ENCODE data around the gene OXER1. TPM values are rescaled to one million over a fixed set of nuclear protein-coding genes. Genes with fewer than 3 reads are reported as not detected.

OXER1 gene
- total and polyA plus RNA-seq, 4 donors, result 2.2 to 6.2 (median 3.6) TPM

GRCh38 chr2:42788882-42789281 is 24.9 kb upstream of the OXER1 start:
- 64 to 80% methylated on average over 4 of the region's 4 CpGs for WGBS, 2 donors
- Histone ChIP-seq H3K27ac (ENCODE audit: low read depth in 1 of 2, low read length in 2 of 2) (no peak overlapping the region), H3K36me3 (ENCODE audit: control insufficient read depth in 1 of 2, insufficient read depth in 2 of 2, low read length in 1 of 2) (no peaks in the 10 kb centered on the region), H3K4me3 (ENCODE audit: low read length in 2 of 2) (no peak overlapping the region), H3K27me3 (ENCODE audit: control insufficient read depth in 1 of 2, insufficient read depth in 2 of 2, low read length in 1 of 2) (no peaks in the 10 kb centered on the region), H3K4me1 (ENCODE audit: control insufficient read depth in 1 of 2, insufficient read depth in 2 of 2, low read length in 2 of 2) (no peaks in the 10 kb centered on the region), H3K9me3 (ENCODE audit: control insufficient read depth, low read length) (no peaks in the 10 kb centered on the region)
- no peak for DNase-seq
- intact Hi-C loops (cut with DNase I), result no loop called here
- ATAC-seq (ENCODE audit: low FRiP score), result no peak

GRCh38 chr2:42788478-42788793 is 24.5 kb upstream of the OXER1 start:
- 72 to 83% methylated on average over 9 of the region's 9 CpGs for WGBS, 2 donors
- Histone ChIP-seq H3K36me3 (ENCODE audit: control insufficient read depth in 1 of 2, insufficient read depth in 2 of 2, low read length in 1 of 2) (no peaks in the 10 kb centered on the region), H3K27me3 (ENCODE audit: control insufficient read depth in 1 of 2, insufficient read depth in 2 of 2, low read length in 1 of 2) (no peaks in the 10 kb centered on the region), H3K4me3 (ENCODE audit: low read length in 2 of 2) (no peak overlapping the region), H3K4me1 (ENCODE audit: control insufficient read depth in 1 of 2, insufficient read depth in 2 of 2, low read length in 2 of 2) (no peaks in the 10 kb centered on the region), H3K9me3 (ENCODE audit: control insufficient read depth, low read length) (no peaks in the 10 kb centered on the region), H3K27ac (ENCODE audit: low read depth in 1 of 2, low read length in 2 of 2) (no peak overlapping the region)
- intact Hi-C loops (cut with DNase I), result no loop called here
- DNase-seq, result no peak
- no peak for ATAC-seq (ENCODE audit: low FRiP score)

GRCh38 chr2:42787788-42788477 is 24.0 kb upstream of the OXER1 start:
- Histone ChIP-seq H3K27ac (ENCODE audit: low read depth in 1 of 2, low read length in 2 of 2) (no peak overlapping the region), H3K36me3 (ENCODE audit: control insufficient read depth in 1 of 2, insufficient read depth in 2 of 2, low read length in 1 of 2) (no peaks in the 10 kb centered on the region), H3K27me3 (ENCODE audit: control insufficient read depth in 1 of 2, insufficient read depth in 2 of 2, low read length in 1 of 2) (no peaks in the 10 kb centered on the region), H3K9me3 (ENCODE audit: control insufficient read depth, low read length) (no peaks in the 10 kb centered on the region), H3K4me3 (ENCODE audit: low read length in 2 of 2) (no peak overlapping the region), H3K4me1 (ENCODE audit: control insufficient read depth in 1 of 2, insufficient read depth in 2 of 2, low read length in 2 of 2) (no peaks in the 10 kb centered on the region)
- WGBS, 2 donors, result 76 to 77% methylated on average over 12 of the region's 12 CpGs
- peak in 1 of 2 donors; percentile 44 for DNase-seq
- ATAC-seq (ENCODE audit: low FRiP score), result no peak
- intact Hi-C loops (cut with DNase I), result no loop called here

- Histone ChIP-seq H3K27me3 (ENCODE audit: control insufficient read depth in 1 of 2, insufficient read depth in 2 of 2, low read length in 1 of 2) (no peaks in the 10 kb centered on the region), H3K4me3 (ENCODE audit: low read length in 2 of 2) (no peak overlapping the region), H3K4me1 (ENCODE audit: control insufficient read depth in 1 of 2, insufficient read depth in 2 of 2, low read length in 2 of 2) (no peaks in the 10 kb centered on the region), H3K27ac (ENCODE audit: low read depth in 1 of 2, low read length in 2 of 2) (no peak overlapping the region), H3K36me3 (ENCODE audit: control insufficient read depth in 1 of 2, insufficient read depth in 2 of 2, low read length in 1 of 2) (no peaks in the 10 kb centered on the region), H3K9me3 (ENCODE audit: control insufficient read depth, low read length) (no peaks in the 10 kb centered on the region)
- ATAC-seq (ENCODE audit: low FRiP score) (no peak), DNase-seq (peak in 1 of 2 donors; percentile 19)
- intact Hi-C loops (cut with DNase I), result no loop called here
- 91 to 95% methylated on average over 3 of the region's 3 CpGs for WGBS, 2 donors
Measured at GRCh38 chr2:42787424-42787787, 23.5 kb upstream of the OXER1 start.

- peak in 1 of 2 donors; percentile 32 for DNase-seq
Measured at GRCh38 chr2:42786561-42787345, 22.8 kb upstream of the OXER1 start.

GRCh38 chr2:42784204-42784880 is 20.4 kb upstream of the OXER1 start:
- H3K27me3 ChIP-seq (ENCODE audit: control insufficient read depth in 1 of 2, insufficient read depth in 2 of 2, low read length in 1 of 2), result no peaks in the 10 kb centered on the region
- no peaks in the 10 kb centered on the region for H3K9me3 ChIP-seq (ENCODE audit: control insufficient read depth, low read length)
- no peaks in the 10 kb centered on the region for H3K4me1 ChIP-seq (ENCODE audit: control insufficient read depth in 1 of 2, insufficient read depth in 2 of 2, low read length in 2 of 2)
- intact Hi-C loops (cut with DNase I), result no loop called here
- 42 to 68% methylated on average over 6 of the region's 7 CpGs for WGBS, 2 donors
- no peaks in the 10 kb centered on the region for H3K36me3 ChIP-seq (ENCODE audit: control insufficient read depth in 1 of 2, insufficient read depth in 2 of 2, low read length in 1 of 2)
- DNase-seq (peak in 1 of 2 donors; percentile 24), ATAC-seq (ENCODE audit: low FRiP score) (no peak)
- no peak overlapping the region for H3K4me3 ChIP-seq (ENCODE audit: low read length in 2 of 2)
- H3K27ac ChIP-seq (ENCODE audit: low read depth in 1 of 2, low read length in 2 of 2), result no peak overlapping the region

More at GRCh38 chr2:42786561-42787345, 22.8 kb upstream of the OXER1 start:
- intact Hi-C loops (cut with DNase I), result no loop called here
- 85 to 92% methylated on average over 15 of the region's 15 CpGs for WGBS, 2 donors
- Histone ChIP-seq H3K36me3 (ENCODE audit: control insufficient read depth in 1 of 2, insufficient read depth in 2 of 2, low read length in 1 of 2) (no peaks in the 10 kb centered on the region), H3K4me1 (ENCODE audit: control insufficient read depth in 1 of 2, insufficient read depth in 2 of 2, low read length in 2 of 2) (no peaks in the 10 kb centered on the region), H3K27me3 (ENCODE audit: control insufficient read depth in 1 of 2, insufficient read depth in 2 of 2, low read length in 1 of 2) (no peaks in the 10 kb centered on the region), H3K4me3 (ENCODE audit: low read length in 2 of 2) (no peak overlapping the region), H3K27ac (ENCODE audit: low read depth in 1 of 2, low read length in 2 of 2) (no peak overlapping the region), H3K9me3 (ENCODE audit: control insufficient read depth, low read length) (no peaks in the 10 kb centered on the region)
- no peak for ATAC-seq (ENCODE audit: low FRiP score)

GRCh38 chr2:42783511-42783910 is 19.6 kb upstream of the OXER1 start:
- H3K9me3 ChIP-seq (ENCODE audit: control insufficient read depth, low read length), result no peaks in the 10 kb centered on the region
- no peaks in the 10 kb centered on the region for H3K4me1 ChIP-seq (ENCODE audit: control insufficient read depth in 1 of 2, insufficient read depth in 2 of 2, low read length in 2 of 2)
- no peaks in the 10 kb centered on the region for H3K27me3 ChIP-seq (ENCODE audit: control insufficient read depth in 1 of 2, insufficient read depth in 2 of 2, low read length in 1 of 2)
- no peak for DNase-seq
- no peak for ATAC-seq (ENCODE audit: low FRiP score)
- H3K4me3 ChIP-seq (ENCODE audit: low read length in 2 of 2), result no peak overlapping the region
- 89 to 96% methylated on average over 9 of the region's 9 CpGs for WGBS, 2 donors
- H3K36me3 ChIP-seq (ENCODE audit: control insufficient read depth in 1 of 2, insufficient read depth in 2 of 2, low read length in 1 of 2), result no peaks in the 10 kb centered on the region
- no peak overlapping the region for H3K27ac ChIP-seq (ENCODE audit: low read depth in 1 of 2, low read length in 2 of 2)
- intact Hi-C loops (cut with DNase I), result no loop called here

GRCh38 chr2:42781181-42781580 is 17.2 kb upstream of the OXER1 start:
- no peaks in the 10 kb centered on the region for H3K27me3 ChIP-seq (ENCODE audit: control insufficient read depth in 1 of 2, insufficient read depth in 2 of 2, low read length in 1 of 2)
- H3K9me3 ChIP-seq (ENCODE audit: control insufficient read depth, low read length), result no peaks in the 10 kb centered on the region
- no peak for ATAC-seq (ENCODE audit: low FRiP score)
- no peaks in the 10 kb centered on the region for H3K4me1 ChIP-seq (ENCODE audit: control insufficient read depth in 1 of 2, insufficient read depth in 2 of 2, low read length in 2 of 2)
- H3K27ac ChIP-seq (ENCODE audit: low read depth in 1 of 2, low read length in 2 of 2), result no peak overlapping the region
- no peak for DNase-seq
- 98 to 100% methylated on average over 1 of the region's 1 CpG for WGBS, 2 donors
- intact Hi-C loops (cut with DNase I), result no loop called here
- H3K4me3 ChIP-seq (ENCODE audit: low read length in 2 of 2), result no peak overlapping the region
- H3K36me3 ChIP-seq (ENCODE audit: control insufficient read depth in 1 of 2, insufficient read depth in 2 of 2, low read length in 1 of 2), result no peaks in the 10 kb centered on the region

Measured in aorta (tissue), 5 donors.